Kidney capillary endothelial cell (primary cell): ENCODE results near the gene TGFB2.

Experiments used
- DNase-seq: peaks from one replicate; pipeline ENCODE4 v3.0.0-alpha.2; 2018; ENCODE audit warnings: low spot score

The TGFB2 gene

DNA sequence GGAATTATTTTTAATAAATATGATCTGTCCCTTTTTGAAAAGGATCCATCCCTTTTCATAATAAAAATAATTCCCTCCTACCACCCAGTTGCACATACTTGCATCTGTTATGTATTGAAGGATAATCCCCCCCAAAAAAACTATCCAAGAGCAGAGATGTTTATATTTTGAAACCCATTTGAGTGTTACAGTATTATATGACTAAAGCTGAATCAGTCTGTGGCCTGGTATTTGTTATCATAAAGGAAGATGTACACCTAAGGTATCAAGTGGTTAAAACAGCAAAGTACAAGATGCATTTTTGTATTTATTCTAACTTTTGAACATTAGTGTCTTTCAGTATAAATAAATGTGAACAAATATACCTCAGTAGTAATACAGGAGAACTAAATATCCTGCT lies 12.7 kb upstream of the TGFB2 start:
- no peak for DNase-seq

- DNase-seq: no peak
Observed at GRCh38 chr1:218336328-218336727, 8.8 kb upstream of the TGFB2 start.

GRCh38 chr1:218339267-218339831 lies 5.8 kb upstream of the TGFB2 start:
- DNase-seq: no peak

GRCh38 chr1:218341325-218341724 lies 3.8 kb upstream of the TGFB2 start:
- DNase-seq: no peak

DNA sequence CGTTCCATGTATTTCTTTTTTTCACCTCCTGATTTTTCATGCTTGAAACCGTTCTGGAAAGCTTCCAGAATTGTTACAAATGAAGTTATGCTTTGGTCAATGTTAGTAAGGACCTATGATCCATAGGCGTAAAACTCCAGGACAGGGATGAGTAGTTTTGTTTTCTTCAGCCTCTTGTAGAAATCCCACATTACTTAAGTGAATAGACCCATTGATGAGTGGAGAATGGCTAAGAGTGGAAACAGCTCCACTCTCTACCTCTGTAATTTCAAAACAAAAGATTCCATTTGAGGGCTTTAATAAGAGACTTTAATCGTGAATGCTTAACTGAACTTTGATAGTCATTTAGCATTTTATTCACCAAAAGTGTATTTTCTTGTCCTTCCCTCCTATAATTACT lies 3.0 kb upstream of the TGFB2 start:
- no peak for DNase-seq

DNA sequence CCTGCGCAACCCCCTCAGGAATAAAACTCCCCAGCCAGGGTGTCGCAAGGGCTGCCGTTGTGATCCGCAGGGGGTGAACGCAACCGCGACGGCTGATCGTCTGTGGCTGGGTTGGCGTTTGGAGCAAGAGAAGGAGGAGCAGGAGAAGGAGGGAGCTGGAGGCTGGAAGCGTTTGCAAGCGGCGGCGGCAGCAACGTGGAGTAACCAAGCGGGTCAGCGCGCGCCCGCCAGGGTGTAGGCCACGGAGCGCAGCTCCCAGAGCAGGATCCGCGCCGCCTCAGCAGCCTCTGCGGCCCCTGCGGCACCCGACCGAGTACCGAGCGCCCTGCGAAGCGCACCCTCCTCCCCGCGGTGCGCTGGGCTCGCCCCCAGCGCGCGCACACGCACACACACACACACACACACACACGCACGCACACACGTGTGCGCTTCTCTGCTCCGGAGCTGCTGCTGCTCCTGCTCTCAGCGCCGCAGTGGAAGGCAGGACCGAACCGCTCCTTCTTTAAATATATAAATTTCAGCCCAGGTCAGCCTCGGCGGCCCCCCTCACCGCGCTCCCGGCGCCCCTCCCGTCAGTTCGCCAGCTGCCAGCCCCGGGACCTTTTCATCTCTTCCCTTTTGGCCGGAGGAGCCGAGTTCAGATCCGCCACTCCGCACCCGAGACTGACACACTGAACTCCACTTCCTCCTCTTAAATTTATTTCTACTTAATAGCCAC lies 696 bp downstream of the TGFB2 start:
- DNase-seq: no peak

GRCh38 chr1:218346391-218347204 lies 1.5 kb downstream of the TGFB2 start:
- DNase-seq: no peak

GRCh38 chr1:218347336-218347722 lies 2.2 kb downstream of the TGFB2 start:
- no peak for DNase-seq

DNA sequence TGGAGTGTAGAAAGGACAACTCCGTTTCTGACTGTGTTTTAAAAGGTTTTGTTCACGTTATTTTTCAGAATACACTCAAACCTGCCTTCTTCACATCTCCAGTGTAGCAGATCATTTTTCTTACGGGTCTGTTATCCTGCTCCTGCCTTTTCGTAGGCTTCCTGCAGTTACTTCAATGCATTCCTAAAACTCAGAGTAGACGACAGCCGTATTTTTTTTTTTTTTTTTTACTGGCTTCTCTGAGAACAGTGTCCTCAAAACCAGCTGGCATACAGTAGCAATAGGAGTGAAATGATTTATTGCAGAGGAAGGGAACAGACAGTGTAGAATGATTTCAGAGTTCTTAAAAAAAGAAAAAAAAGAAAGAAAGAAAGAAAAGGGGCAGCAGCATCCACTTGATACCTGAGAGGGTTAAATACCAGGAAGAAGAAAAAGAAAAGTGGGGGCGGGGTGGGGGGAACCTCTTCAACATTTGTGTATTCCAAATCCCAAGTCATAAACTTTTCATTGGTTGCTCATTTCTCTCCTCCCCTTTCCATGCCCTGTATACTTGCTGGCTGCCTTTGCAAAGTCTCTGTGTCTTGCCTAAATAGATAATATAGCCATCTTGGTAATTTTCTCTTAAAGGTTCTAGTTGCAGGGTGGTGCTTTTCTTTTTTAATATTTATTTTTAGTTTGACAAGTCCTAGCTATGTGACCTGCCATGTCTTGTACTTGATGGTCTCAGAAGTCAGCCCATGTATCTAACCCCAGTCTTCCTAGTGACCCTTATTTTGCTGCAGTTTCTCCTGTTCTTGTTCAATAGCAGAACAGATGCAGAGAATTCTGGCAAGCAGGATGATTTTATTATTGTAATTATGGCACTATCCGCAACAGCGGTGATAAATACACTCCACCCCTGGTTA lies 2.8 kb downstream of the TGFB2 start:
- no peak for DNase-seq

GRCh38 chr1:218348628-218349071 lies 3.5 kb downstream of the TGFB2 start:
- no peak for DNase-seq

- DNase-seq: no peak
Observed at GRCh38 chr1:218349348-218350034, 4.4 kb downstream of the TGFB2 start.

DNA sequence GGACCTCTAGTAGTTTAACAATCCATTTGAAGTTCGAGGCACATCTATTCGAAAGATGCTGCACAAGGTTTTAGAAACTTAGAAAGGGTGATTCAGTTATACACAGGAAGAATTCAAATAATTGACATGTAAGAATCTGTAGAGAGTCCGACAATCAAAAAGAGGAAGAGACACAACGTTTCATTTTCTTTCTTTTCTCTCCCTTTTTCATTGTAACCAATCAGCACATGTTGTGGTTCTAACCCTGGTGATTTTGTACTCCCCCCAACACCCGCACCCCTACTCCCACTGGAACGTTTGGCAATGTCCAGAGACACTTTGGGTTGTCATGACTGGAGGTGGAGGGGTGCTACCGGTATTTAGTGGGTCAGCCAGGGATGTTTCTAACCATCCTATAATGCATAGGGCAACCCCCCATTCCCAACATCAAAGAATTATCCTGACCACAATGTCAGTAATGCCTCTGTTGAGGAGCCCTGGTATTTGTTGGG lies 4.9 kb downstream of the TGFB2 start:
- DNase-seq: no peak

- DNase-seq: no peak
Observed at GRCh38 chr1:218350801-218351266, 5.7 kb downstream of the TGFB2 start.

GRCh38 chr1:218351391-218352074 lies 6.4 kb downstream of the TGFB2 start:
- no peak for DNase-seq

DNA sequence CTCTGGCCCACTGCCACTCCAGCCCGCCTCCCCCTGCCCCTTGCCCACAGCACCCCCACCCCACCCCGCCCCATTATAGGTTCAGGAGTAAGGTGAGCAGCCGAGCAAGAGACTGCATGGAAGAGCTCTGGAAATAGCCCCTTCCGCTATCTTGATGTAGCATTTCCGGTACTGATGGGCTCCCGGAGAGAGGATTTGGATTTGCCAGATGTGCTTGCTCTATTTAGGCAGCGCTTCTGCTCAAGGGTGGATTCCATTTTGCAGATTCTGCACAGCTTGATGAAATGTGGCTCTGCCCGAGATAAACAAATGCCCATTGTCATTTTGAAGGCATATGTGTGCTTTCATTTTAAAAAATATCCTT lies 6.9 kb downstream of the TGFB2 start:
- no peak for DNase-seq

DNA sequence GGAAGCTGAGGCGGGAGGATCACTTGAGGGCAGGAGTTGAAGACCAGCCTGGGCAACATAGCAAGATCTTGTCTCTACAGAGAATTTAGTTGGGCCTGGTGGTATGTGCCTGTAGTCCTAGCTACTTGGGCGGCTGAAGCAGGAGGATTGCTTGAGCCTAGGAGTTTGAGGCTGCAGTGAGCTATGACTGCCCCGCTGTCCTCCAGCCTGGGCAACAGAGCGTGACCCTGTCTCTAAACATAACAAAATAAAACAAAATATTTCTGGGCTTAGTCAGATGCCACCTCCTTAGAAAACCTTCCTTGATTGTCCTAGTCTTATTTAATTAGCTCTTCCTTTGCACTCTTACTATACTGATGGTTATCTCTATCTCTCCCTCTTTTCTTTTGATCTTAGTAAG lies 8.5 kb downstream of the TGFB2 start:
- no peak for DNase-seq

DNA sequence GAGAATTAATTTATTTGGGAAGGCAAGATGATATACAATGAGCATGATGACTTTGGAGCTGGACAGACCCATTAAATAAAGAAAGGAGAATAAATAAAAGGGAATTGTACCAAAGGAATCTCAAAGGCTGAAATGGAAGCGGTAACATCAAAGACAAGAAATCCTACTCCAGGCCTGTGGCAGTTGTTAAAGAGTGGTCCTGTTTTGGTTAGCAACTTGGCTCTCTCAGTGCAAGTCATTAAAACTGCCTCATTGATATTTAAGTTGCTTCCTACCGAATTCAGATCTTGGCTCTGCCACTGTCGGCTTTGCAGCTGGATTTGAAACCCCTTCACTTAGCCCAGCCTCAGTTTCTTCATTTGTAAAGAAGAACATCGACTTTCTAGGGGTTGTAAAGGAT lies 10.1 kb downstream of the TGFB2 start:
- no peak for DNase-seq

DNA sequence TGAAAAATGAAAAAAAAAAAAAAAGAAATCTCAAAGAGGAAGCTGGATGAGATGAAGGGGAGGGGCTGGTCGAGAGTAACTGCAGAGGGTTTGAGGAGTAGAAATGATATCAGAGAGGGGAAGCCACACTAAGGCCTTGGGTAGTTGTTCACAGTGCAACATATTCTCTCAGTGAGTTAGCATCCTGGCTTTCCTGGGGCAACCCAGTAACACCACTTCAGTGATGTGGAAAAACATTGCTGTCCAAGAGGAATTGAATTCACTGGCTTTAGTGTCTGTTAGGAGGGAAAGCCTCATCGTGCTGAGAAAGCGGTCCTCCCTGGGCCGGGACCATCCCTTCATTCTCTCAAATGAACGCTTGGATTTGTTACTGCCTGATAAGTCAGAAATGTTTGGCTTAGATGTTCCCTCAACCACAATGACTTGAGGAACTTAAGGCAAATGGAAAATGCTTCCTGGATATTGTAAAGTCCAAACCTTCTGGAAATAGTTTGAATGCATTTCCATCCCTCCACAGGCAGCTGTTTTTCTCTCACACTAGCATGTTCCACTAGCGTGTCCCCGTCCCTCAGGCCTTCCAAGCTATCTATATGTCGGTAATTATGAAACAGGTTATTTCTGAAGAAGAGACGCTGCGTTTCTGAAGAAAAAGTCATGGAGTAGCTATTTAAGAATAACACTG lies 12.2 kb downstream of the TGFB2 start:
- no peak for DNase-seq

GRCh38 chr1:218357893-218358232 lies 12.7 kb downstream of the TGFB2 start:
- DNase-seq: no peak
